HL-60 (cell line): ENCODE results near the gene FASTKD2.

ENCODE experiments used
- DNase-seq, 2 experiments: peaks; one replicate each; pipeline ENCODE4 v3.0.0-alpha.2; 2010 to 2020; ENCODE audit warnings: low read depth in 1 of 2, low spot score in 1 of 2
- H3K27ac ChIP-seq: fragments of 250-450 bp; sonication (Bioruptor Pico); replicated peaks from 2 replicates; pipeline ENCODE4 v1.5.1; 2020; ENCODE audit warnings: mild to moderate bottlenecking, moderate library complexity
- H3K27me3 ChIP-seq: fragments of 250-450 bp; sonication (Bioruptor Pico); 2 replicates; pipeline ENCODE4 v1.5.1; 2021; ENCODE audit warnings: mild to moderate bottlenecking, moderate library complexity; ENCODE audit not compliant: insufficient read depth, poor library complexity, severe bottlenecking
- H3K4me3 ChIP-seq: replicated peaks from 2 replicates; pipeline ENCODE4 v1.5.1; 2011; ENCODE audit warnings: mild to moderate bottlenecking, control low read depth, low read length; ENCODE audit not compliant: insufficient read depth
- CTCF ChIP-seq: IDR thresholded peaks from one replicate; pipeline ENCODE4 v1.5.1; 2011; ENCODE audit warnings: low read length, control low read depth, inconsistent platforms; ENCODE audit not compliant: insufficient read depth
- GABPA ChIP-seq: IDR thresholded peaks from 2 replicates; pipeline ENCODE4 v1.6.1; 2012; ENCODE audit warnings: low read depth
- POLR2AphosphoS5 ChIP-seq: IDR thresholded peaks from 2 replicates; pipeline ENCODE4 v1.6.1; 2012; ENCODE audit warnings: low read depth
- REST ChIP-seq: IDR thresholded peaks from 2 replicates; pipeline ENCODE4 v1.6.1; 2012; ENCODE audit warnings: low read depth; ENCODE audit not compliant: insufficient replicate concordance
- SPI1 ChIP-seq: IDR thresholded peaks from 2 replicates; pipeline ENCODE4 v1.6.1; 2012; ENCODE audit warnings: low read depth, mild to moderate bottlenecking, borderline replicate concordance

Gene FASTKD2

DNA sequence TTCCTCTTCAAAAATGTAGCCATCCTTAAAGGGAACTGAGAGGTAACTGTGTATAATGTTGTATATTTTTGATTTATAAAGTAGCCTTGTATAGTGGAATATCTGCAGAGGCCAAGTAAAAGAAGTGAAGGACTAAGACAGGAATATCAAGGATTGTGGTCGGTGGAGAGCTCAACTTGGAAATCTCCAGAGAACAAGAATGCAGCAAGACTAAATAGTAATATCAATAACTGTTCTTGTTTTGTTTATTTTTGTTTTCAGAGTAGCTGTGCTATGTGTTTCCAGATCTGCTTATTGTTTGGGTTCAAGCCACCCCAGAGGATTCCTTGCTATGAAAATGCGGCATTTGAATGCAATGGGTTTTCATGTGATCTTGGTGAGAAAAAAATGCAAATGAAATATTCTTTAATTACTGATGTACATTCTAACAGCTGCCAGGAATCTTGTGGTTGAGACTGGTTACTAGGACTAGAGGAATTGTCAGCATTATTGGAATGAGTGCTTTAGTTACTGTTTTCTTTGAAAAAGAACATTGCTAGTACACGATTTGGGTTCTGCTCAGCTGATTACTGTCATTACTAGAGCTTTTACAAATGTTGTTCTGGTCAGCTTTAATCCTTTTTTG is 25.0 kb downstream of the FASTKD2 start:
- H3K27me3 ChIP-seq: no peaks in the 10 kb centered on the region
- TF ChIP-seq SPI1 (no peak), REST (no peak), CTCF (no peak), POLR2AphosphoS5 (no peak), GABPA (no peak)
- no peak overlapping the region for H3K27ac ChIP-seq
- DNase-seq: no peak
- H3K4me3 ChIP-seq: no peak overlapping the region

- no peak for DNase-seq
- TF ChIP-seq REST (no peak), POLR2AphosphoS5 (no peak), CTCF (no peak), SPI1 (no peak), GABPA (no peak)
- Histone ChIP-seq H3K27ac (no peak overlapping the region), H3K4me3 (no peak overlapping the region), H3K27me3 (no peaks in the 10 kb centered on the region)
Observed at GRCh38 chr2:206792645-206793044, 27.2 kb downstream of the FASTKD2 start.

DNA sequence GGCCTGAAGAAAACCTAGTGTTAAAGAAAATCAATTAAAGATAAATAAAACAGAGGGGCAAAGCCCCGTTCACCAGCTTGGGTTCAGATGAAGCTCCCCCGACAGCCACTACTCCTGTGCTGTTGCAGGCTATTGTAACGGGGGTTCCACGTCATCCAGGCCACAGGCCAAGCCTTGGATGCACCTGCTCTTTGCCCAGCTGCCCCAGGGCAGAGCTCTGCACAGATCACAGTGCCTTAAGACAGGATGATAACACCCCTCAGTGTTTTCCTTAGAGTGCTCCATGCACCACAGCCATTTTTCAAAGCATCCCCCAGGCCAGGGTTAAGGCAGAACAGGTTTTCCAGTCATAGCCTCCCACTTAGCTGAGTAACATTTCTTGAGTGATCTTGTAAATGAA is 32.0 kb downstream of the FASTKD2 start:
- TF ChIP-seq CTCF (no peak), GABPA (no peak), POLR2AphosphoS5 (no peak), SPI1 (no peak), REST (no peak)

More for the DNA sequence above, 32.0 kb downstream of the FASTKD2 start:
- H3K27me3 ChIP-seq: no peaks in the 10 kb centered on the region
- H3K27ac ChIP-seq: peak overlapping the region; percentile 68
- no peak for DNase-seq
- no peak overlapping the region for H3K4me3 ChIP-seq
